Measurements from ENCODE around the gene ETFA.

Gene ETFA

GRCh38 chr15:76349301-76350070 lies 38.2 kb upstream of the ETFA start:
- TF ChIP-seq ZFX (IDR thresholded peaks at IDR 0.05; ENCODE audit: borderline replicate concordance) (no peak), CTCF (IDR thresholded peaks at IDR 0.05) (no peak)
- no peak overlapping the region for H3K27ac ChIP-seq

DNA sequence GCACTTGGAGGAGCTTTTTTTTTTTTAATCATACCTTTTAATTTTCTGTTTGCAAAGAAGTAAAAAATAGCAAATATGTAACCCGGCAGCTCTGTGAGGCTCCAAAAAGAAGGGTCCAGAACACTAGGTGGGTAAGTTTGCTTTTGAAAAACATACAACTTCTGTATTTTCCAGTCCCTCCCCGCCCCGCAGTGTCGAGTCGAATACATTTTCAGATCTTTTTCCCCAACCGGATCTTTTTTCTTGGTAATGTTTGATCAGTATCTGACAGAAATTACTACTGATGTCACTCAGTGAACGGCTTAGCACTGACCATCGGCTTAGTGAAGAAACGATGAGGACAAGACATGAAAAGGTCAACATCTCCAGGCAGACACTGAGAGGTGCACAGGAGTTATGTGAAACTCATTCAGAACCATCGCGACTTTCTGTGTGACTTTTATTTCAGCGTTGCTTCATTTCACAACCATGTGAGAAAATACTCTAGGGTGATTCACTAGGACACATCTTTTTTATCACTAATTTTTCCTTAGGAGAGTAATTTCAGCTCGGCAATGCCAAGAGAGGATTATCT lies 36.3 kb upstream of the ETFA start:
- no peak overlapping the region for H3K27ac ChIP-seq
- TF ChIP-seq ZFX (IDR thresholded peaks at IDR 0.05; ENCODE audit: borderline replicate concordance) (no peak), CTCF (IDR thresholded peaks at IDR 0.05) (no peak)

DNA sequence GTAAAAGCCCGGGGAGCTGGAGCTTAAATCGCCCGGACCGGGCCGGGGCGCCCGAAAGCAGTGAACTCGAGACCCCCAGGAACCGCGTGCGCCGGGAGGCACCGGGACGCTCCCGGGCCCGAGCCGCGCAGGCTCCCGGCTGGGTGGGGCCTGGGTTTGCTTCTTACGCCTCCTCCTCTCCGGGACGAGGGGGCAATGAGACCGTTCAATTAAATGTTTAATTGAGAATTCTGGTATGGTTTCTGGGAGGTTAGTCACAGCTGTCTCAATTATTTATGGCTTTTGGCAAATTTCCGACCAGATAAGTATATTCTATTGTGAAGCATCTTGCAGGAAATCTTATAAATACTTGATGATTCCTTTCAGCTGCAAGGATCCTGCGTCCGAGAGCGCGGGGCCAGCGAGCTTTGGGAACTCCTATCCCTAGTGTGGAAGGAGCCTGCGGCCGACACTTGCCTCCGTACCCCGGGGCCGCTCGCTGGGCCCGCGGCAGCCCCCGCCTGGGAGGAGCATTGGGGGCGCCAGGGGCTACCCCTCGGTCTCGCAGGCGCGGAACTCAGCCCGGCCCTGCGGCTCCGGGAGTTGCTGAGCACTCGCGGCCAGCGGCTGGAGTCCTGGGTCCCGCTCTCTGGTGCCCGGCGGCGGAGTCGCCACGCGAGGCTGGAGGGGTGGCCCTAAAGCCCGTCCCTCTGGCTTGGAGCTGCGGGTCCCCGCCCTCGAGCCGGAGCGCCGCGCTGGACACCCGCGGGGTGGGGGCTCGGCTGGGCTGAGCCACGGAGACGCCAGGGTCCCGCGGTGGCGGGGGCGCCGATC lies 35.6 kb upstream of the ETFA start:
- H3K27ac ChIP-seq: no peak overlapping the region
- TF ChIP-seq CTCF (IDR thresholded peaks at IDR 0.05) (no peak), ZFX (IDR thresholded peaks at IDR 0.05; ENCODE audit: borderline replicate concordance) (no peak)

- no peak for TF ChIP-seq ZFX (IDR thresholded peaks at IDR 0.05; ENCODE audit: borderline replicate concordance)
- 0 out of 2 replicates have a peak, but pooled peaks have one; percentile 5 for TF ChIP-seq CTCF (IDR thresholded peaks at IDR 0.05)
- no peak overlapping the region for H3K27ac ChIP-seq
Measured at GRCh38 chr15:76345880-76346668, 34.8 kb upstream of the ETFA start.

- no peak overlapping the region for H3K27ac ChIP-seq
- TF ChIP-seq ZFX (IDR thresholded peaks at IDR 0.05; ENCODE audit: borderline replicate concordance): no peak
- TF ChIP-seq CTCF (IDR thresholded peaks at IDR 0.05): no peak
Measured at GRCh38 chr15:76345583-76345879, 34.3 kb upstream of the ETFA start.

- TF ChIP-seq CTCF (IDR thresholded peaks at IDR 0.05) (no peak), ZFX (IDR thresholded peaks at IDR 0.05; ENCODE audit: borderline replicate concordance) (no peak)
- H3K27ac ChIP-seq: no peak overlapping the region
Measured at GRCh38 chr15:76344893-76345582, 33.8 kb upstream of the ETFA start.
